ENCODE results near the gene ECD. TPM values are rescaled to one million over a fixed set of nuclear protein-coding genes. Genes with fewer than 3 reads are reported as not detected.
"Not testable (repeated sequence)": the region's sequence is repeated elsewhere in the genome, so short reads cannot be mapped to it uniquely, and the experiment has no call there.

ECD gene
- polyA plus RNA-seq, 12 donors: 21.4 to 31.1 (median 25.3) TPM; not detected in 1

- no peak for DNase-seq
These were observed 4.7 kb downstream of the ECD start for GRCh38 chr10:73163096-73163495.

GRCh38 chr10:73161662-73162061 lies 6.1 kb downstream of the ECD start:
- no peak for DNase-seq

- no peak for DNase-seq
These were observed 6.7 kb downstream of the ECD start for GRCh38 chr10:73161079-73161478.

- peak; percentile 50 for DNase-seq
These were observed 8.7 kb downstream of the ECD start for GRCh38 chr10:73159038-73159648.

GRCh38 chr10:73156054-73156453 lies 11.8 kb downstream of the ECD start:
- DNase-seq: no peak

GRCh38 chr10:73152009-73152408 lies 15.8 kb downstream of the ECD start:
- DNase-seq: no peak

GRCh38 chr10:73150633-73151413 lies 17.0 kb downstream of the ECD start:
- DNase-seq: not testable (repeated sequence)

- DNase-seq: no peak
These were observed 26.2 kb downstream of the ECD start for GRCh38 chr10:73141603-73142002.

GRCh38 chr10:73139251-73139650 lies 28.6 kb downstream of the ECD start:
- DNase-seq: no peak

- DNase-seq: no peak
These were observed 31.2 kb downstream of the ECD start for GRCh38 chr10:73136627-73137026.

- no peak for DNase-seq
These were observed 33.1 kb downstream of the ECD start for GRCh38 chr10:73134727-73135126.

- DNase-seq: no peak
These were observed 35.7 kb downstream of the ECD start for GRCh38 chr10:73131913-73132686.

GRCh38 chr10:73131301-73131700 lies 36.5 kb downstream of the ECD start:
- DNase-seq: no peak

- no peak for DNase-seq
These were observed 41.5 kb downstream of the ECD start for GRCh38 chr10:73126343-73126742.

- no peak for DNase-seq
These were observed 47.9 kb downstream of the ECD start for GRCh38 chr10:73119952-73120351.

- DNase-seq: no peak
These were observed 48.4 kb downstream of the ECD start for GRCh38 chr10:73119457-73119856.

- DNase-seq: no peak
These were observed 49.6 kb downstream of the ECD start for GRCh38 chr10:73117976-73118743.

GRCh38 chr10:73116017-73116416 lies 51.8 kb downstream of the ECD start:
- DNase-seq: no peak

- no peak for DNase-seq
These were observed 54.3 kb downstream of the ECD start for GRCh38 chr10:73113551-73113950.

GRCh38 chr10:73112032-73112431 lies 55.8 kb downstream of the ECD start:
- DNase-seq: not testable (repeated sequence)

GRCh38 chr10:73110345-73110849 lies 57.4 kb downstream of the ECD start, which contains the start of gene NUDT13:
Gene NUDT13, plus strand, starts transcription at chr10:73110455. Its CDS starts 3,911 bp downstream, at chr10:73114366.
- peak; percentile 89 for DNase-seq

GRCh38 chr10:73109248-73109652 lies 58.6 kb downstream of the ECD start:
- DNase-seq: not testable (repeated sequence)

All from muscle of arm (tissue), 12 donors.